MV-4-11 (cell line): ENCODE data around the gene RSBN1L.
"Not testable (repeated sequence)": the region's sequence is repeated elsewhere in the genome, so short reads cannot be mapped to it uniquely, and the experiment has no call there.

ENCODE experiments used
- DNase-seq: peaks from one replicate; lab custom pipeline; 2025; lab: John Stamatoyannopoulos, UW

The RSBN1L gene

DNA sequence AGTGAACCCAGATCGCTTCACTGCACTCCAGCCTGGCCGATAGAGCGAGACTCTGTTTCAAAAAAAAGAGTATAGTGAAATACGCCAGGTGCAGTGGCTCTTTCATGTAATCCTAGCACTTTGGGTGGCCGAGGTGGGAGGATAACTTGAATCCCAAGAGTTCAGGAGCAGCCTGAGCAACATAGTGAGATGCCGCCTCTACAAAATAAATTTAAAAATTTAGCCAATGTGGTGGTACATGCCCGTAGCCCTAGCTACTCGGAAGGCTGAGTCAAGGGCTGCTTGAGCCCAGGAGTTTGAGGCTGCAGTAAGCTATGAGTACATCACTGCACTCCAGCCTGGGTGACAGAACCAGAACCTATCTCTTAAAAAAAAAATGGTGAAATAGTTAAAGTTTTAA lies 74.1 kb downstream of the RSBN1L start:
- no peak for DNase-seq

DNA sequence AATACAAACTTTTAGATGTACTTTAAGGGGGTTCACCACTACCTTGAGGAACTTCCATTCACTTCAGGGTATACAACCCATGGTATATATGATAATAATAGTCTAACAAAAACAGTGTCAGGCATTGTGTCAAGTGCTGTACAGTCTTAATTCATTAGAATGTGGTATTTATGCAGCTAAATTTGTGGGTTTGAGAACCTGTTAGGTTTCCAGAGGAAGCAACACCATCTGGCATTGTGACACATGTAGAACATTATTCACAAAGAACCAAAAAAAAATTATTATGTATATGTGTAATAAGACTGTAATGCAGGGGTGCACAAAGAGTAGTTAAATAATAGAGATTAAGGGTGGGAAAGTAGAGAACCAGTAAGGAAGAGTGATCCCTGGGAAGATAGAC lies 75.6 kb downstream of the RSBN1L start:
- DNase-seq: no peak

DNA sequence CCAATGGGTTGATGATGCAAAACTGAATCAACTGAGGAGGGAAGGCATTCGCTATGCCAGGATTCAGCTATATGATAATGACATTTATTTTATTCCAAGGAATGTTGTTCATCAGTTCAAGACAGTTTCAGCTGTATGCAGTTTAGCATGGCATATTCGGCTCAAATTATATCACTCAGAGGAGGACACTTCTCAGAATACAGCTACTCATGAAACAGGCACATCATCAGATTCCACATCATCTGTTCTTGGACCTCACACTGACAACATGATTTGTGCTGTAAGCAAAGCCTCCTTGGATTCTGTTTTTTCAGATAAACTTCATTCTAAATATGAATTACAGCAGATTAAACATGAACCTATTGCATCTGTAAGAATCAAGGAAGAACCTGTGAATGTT lies 82.3 kb downstream of the RSBN1L start:
- no peak for DNase-seq

DNA sequence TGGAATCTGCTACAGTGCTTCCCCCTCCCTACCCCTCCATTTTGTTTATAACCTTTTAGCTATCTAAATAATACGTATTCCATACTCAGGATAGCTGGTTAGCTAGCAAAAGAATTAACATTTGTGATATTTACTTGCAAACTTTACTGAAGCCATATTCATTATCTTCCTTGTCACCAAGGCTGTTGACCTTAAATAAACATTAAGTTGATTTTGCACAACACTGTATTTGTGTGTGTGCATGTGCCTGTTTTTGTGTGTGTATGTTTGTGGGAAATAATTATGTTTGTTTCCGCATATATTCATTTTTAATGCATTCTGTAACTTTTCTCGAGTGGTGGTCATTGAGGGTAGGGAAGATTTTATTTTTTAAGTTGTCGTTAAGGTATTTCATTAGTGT lies 86.1 kb downstream of the RSBN1L start:
- DNase-seq: no peak

DNA sequence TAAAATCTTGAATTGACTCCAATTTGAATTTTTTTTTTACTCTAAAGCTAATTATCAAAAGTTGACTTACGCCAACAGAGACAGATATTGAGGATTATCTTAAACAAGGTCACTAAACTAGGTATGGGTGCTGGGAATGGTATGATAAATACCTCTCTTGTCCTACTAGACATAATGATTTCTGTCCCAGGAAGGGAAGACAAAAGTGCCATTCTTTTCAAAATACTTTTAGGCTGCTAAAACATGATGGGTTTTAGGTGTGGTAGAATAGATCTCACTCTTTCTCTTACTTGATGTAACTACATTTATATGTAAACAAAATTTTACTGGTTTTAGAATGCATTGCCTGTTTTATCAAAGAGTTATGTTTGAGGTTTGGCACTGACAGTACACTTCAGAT lies 86.9 kb downstream of the RSBN1L start:
- DNase-seq: no peak

DNA sequence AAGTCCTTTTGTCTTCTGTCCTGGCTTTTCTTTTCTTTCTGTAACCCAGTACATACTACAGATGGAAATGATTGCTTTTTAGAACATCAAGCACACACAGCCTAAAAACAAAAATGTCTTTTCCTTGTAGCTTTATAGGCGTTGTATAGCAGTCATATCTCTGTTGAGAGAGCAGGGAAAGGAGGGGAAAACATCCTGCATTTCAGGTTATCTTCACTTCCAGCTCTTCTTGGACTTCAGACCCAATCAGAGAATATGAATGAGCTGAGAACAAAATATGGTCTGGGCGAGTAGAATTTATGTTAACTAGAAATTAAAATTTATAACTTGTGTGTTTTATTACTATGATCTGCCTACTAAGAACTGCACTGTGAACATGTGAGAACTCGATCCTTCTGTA lies 87.3 kb downstream of the RSBN1L start:
- no peak for DNase-seq

DNA sequence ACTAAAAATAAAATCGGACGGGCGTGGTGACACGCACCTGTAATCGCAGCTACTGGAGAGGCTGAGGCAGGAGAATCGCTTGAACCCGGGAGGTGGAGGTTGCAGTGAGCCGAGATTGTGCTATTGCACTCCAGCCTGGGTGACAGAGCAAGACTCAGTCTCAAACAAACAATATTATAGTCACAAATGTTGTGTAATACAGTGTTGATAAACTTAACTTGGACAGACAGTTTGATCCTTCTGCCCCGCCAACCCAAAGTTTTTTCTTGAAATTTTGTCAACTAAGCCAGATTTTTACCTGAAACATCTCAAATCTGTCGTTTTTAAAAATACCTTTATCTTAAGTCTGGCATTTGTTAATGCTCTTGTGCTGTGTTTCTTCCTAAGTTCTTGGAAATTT lies 88.2 kb downstream of the RSBN1L start:
- not testable (repeated sequence) for DNase-seq

DNA sequence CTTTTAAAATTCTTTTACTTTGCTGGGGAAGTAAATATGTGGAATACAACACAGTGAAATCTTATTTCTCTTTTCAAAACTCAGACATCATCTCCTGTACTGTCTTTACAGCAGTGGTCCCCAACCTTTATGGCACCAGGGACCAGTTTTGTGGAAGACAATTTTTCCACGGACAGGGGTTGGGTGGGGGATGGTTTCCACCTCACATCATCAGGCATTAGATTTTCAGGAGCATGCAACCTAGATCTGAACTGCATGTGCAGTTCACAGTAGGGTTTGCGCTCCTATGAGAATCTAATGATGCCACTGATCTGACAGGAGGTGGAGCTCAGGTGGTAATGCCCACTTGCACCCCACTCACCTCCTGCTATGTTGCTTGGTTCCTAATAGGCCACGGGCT lies 89.8 kb downstream of the RSBN1L start:
- no peak for DNase-seq

DNA sequence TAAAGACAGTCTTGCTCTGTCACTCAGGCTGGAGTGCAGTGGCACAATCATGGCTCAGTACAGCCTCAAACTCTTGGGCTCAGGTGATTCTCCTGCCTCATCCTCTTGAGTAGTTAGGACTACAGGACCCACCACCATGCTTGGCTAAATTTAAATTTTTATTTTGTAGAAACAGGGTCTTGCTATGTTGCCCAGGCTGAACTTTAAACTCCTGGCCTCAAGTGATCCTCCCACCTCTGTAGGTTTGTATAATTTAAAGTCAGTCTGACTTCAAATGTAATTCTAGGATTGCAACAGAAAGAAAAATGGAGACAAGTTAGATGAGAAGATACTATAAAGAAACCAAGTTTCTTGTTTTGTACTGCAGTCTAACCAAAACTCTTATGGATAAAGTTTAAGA lies 90.5 kb downstream of the RSBN1L start:
- DNase-seq: no peak

DNA sequence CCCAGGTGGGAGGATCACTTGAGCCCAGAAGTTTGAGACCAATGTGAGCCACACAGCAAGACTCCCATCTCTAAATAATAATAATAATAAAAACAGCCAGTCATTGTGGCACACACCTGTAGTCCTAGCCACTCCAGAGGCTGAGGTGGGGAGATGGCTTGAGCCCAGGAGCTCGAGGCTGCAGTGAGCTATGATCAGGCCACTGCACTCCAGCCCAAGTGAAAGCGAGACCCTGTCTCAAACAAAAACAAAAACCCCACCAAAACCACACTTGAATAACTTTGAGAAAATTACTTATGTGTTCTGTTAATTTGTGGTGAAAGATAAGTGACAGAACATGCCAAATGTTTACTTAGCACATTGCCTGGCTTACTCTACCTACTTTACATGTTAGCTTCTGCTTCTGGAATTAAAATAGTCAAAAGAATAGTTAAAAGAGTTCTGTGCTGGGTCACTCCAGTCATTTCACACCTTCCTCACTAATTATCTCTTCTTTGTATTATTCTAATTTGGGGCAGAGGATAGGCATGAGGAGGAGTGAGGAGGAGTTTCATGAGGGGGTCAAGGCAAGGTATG lies 92.2 kb downstream of the RSBN1L start:
- no peak for DNase-seq

DNA sequence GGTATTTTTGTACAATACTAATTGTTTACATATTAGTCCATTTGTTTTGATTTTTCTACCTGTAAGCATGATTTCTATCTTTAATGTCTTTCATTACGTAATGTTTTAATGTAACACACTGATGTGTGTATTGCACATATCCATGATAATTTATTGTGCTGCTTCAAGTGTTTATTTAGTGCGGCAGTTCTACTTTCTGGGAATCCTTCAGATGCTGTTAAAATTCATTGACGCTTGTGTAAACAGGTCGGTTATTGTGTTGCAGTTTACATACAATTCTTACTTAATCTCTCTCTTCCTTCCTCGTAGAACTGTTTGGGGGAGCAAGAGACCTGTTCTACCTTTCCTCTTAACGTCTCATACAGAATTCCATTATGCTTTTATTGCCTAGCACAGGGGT lies 95.1 kb downstream of the RSBN1L start:
- no peak for DNase-seq

DNA sequence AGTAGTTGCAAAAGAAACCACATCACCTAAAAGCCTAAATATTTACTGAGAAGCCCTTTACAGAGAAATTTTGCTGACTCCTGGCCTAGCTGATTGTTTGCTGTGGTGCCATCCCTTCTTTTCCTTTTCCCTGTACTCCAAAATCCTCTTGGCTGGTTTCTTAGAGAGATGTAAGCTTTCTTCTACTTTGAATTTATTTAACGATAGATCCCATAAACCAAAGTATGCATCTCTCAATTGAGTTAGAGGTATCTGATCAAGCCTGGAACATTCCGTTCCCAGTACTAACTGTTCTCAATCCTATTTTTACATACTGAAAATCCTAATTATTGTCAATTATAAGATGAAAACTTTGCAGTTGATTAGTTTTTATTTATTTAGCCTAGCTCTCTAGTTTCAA lies 95.7 kb downstream of the RSBN1L start:
- no peak for DNase-seq

DNA sequence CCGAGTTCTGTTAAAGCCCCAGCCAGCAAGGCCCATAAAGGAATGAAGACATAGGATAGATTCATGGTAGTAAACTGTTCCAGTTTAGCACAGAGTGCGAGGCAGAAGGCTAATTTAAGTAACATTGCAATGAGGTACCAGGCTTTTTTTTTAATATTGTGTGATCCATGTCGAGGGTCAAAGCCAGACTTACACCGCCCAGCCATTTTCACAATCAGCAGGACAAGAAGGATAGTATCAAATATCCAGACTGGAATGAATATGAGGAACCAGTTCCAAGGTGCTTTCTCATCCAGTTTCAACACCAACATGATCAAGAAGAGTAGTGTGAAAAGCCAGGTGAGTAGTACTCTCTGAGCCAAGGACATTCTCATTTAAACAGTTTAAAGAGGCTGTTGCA lies 97.7 kb downstream of the RSBN1L start:
- DNase-seq: no peak

DNA sequence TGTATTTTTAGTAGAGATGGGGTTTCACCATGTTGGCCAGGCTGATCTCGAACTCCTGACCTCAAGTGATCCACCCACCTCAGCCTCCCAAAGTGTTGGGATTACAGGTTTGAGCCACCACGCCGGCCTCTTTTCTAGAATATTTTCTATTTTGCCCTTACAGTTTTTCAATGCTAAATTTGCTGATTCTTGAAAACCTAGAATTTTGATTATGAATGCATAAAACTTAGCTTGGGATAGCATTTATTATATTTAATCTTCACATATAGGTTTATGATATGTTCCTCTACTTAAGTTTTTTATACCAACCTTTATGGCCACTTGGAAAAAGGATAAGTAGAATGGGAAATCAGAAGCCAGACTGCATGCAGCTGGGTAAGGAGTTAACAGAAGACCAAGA lies 99.8 kb downstream of the RSBN1L start:
- no peak for DNase-seq

DNA sequence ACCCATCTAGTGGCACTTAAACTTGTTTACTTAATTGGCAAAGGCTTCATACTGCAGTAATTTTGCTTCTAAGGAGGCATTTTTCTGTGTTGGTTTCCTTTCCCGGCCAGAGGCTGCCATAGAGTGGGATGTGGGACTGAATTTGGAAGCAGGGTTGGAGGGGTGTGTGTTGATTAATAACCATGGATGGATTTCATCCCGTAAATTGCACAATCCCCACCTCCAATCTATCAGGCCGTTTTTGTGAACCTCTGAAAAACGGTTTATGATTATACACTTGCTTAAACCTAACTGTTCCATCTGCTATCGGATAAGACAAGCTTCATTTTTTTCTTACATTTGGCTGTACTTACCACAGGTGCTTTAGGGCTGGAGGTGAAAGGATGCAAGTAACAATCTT lies 100.7 kb downstream of the RSBN1L start:
- DNase-seq: no peak

DNA sequence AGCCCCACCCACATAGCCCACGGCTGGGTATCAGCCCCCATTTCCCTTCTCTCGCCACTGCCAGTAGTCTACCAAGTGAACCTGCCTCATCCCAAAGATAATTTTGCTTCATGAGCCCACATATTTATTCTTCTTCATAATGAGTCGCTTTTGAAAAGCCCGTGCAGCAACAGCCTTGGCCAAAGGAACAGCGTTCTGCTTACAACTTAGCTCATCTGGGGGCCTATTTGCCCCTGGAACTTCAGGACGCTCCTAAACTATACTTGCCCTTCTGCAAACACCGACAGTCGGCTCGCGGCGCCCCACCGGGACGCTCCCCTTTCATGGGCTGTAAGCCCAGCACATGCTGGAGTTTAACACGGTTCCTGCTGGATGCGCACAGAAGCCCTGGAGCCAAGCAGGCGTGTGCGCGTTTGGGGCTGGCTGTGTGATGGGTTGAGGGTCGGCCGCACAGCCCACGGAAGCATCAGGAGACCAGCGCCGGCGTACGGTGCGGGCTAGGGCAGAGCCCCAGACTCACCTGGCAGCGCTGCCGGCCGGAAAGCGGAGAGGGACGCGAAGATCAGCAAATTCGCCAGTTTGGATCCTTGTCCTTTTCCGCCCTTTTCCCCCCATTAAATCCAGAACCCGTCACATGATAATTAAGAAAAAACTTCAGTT lies 101.6 kb downstream of the RSBN1L start:
- no peak for DNase-seq

DNA sequence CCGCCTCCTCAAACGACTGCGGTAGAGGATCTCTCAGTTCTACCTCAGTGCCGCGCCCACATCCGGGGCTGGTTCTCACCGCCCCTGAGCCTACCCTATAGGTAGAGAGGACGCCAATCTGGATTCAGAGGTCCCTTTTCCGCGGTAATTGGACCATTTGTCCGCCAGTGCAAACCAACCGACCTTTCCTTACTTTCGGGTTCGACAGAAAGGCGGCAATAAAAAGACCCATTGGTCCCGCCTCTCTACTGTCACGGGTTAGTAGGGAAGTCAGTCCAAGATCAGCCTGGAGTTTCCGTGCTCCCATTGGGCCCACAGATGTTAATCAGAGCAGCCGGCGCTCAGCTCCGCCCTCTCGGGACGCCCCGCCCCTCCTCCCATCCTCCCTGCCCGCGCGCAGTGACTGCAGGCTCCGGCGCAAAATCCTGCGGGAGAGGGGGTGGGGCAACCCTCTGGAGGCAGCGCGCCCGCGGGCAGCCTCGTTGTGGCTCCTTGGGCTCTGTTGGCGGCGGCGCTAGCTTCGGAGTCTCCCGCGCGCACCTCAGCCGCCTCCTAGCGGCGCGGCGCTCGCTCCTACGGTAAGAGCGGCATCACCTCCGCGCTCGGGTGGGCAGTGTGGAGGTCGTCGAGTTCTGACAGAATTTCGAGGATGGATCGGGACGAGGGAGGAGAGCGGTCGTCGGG lies 102.3 kb downstream of the RSBN1L start, which contains the start of the genes PHTF2 and TMEM60:
Gene PHTF2, plus strand, starts transcription at position 380 of the 684 bp plus-strand sequence.
Gene TMEM60, minus strand, starts transcription at position 41 of the 684 bp plus-strand sequence. CDS start 4,061 bp downstream, outside the sequence.
- peak; percentile 100 for DNase-seq

DNA sequence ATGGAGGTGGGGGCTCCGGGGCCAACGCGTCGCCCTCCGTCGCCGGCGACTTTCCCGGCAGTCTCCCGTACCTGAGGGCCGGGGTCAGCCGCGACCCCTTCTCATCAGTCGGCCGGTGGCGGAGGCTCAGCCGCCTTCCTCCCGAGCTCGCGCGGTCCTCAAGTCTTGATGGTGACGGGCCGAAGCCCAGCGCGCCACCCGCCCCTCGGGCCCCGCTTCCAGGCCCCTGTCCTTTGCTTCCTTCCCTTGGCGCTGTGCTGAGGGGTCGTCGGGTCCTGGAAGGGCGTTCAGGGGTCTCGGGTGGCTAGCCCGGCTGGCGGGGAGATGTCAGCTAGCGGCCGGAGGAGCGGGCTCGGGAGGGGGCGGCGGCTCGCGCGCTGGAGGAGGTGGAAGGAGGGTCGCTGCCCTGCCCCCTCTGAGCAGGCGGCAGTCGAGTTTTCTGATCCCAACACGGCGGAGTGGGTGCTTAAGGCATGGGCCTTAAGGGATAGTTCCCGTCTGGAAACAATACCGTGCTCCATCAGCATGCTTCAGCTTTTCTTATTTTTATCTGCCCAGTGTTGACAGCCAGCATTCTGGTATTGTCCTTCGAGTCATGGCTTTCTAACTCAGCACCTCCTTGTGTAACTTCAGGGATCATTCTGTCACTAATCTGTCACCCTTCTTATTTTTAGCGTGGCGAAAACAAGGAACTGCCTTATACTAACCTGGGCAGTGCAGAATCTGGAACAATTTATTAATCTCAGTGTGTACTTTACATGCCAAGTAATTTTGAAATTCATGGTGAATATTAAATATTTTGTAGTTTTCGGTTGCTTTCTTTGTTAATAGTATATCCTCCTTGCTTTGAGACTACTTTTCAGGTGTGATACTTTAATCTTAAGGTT lies 103.1 kb downstream of the RSBN1L start:
- peak; percentile 59 for DNase-seq

DNA sequence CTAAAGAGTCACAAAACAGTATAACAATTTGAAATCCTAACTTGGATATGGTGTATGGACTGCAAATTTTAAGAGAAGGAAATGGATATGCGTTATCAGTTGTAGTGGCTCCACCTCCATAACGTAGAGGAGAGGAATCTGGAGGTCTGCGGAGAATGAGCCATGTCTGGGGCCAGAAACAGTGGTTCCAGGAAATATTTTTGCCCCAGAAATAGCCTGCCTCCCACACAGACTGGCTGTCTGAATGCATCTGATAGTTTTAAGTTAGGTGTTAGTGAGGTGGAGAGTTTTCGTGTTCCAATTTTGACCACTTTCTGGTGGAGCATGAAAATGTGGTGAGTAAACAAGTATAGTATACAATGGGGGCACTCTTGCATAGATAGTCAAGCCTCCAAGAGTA lies 103.9 kb downstream of the RSBN1L start:
- no peak for DNase-seq

DNA sequence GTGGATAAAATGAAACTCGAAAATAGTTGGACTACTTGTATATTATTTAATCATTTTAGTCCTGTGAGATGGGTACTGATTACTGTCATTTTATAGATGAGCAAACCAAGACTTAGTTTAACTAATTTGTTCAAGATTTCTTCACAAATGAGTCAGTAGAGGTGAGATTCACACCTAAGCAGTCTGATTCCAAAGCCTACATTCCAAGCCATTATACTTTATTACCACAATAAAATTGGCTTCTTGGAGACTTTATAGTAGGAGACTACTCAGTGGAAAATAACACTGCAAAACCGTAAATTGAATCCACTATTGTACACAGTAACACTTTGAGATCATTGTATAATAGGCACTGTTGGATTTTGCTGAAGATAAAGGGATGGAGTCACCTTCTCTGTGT lies 104.5 kb downstream of the RSBN1L start:
- DNase-seq: no peak

DNA sequence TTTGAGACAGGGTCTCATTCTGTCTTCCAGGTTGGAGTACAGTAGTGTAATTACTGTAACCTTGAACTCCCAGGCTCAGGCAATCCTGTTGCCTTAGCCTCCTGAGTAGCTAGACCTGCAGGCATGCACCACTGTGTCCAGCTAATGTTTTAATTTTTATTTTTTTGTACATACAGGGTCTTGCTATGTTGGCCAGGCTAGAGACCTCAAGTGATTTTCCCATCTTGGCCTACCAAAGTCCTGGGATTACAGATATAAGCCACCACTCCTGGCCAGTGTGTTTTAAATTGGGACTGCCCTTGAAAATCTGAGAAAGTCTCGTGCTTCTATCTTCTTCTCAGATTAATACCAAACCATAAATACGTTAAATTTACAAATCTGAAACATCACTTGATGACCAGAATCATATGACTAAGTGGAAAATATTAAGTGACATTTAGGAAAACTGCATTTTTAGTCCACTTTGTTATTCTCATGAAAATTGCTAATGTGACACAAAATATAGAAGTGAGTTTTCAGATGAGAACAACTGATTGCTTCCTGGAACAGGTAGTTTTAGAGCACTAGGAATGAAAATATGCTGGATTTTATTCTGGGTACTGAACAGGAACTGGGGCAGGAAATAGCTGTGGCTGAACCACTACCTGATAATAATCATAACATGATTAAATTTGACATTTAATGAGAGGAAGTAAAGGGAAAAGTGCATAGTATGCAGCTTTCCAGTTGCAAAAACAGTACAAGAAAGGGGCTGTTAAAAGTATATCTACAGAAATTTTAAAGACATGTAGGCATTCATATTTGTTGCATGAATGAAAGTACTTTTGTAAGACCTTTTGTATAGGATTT lies 106.5 kb downstream of the RSBN1L start:
- no peak for DNase-seq

DNA sequence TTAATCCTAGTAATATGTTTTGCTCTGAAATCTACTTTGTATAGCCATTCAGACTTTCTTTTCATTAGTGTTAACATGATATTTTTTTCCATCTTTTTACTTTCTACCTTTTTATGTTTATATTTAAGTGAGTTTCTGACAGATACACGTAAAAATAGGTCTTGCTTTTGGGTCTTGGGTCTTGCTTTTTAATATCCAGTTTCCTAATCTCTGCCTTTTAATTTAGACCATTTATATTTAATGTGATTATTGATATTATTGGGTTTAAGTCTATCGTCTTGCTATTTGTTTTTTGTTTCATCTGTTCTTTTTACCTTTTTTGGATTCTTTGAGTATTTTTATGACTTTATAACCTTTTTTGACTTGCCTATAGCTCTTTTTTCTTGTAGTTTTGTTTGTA lies 110.2 kb downstream of the RSBN1L start:
- no peak for DNase-seq
